HUDEP-2 (cell line): ENCODE data around the gene SOCS2.

Experiments
- DNase-seq, 76 experiments: peaks; one replicate each; lab custom pipeline; 2025; ENCODE audit not compliant: unreplicated experiment in 76 of 76; lab: John Stamatoyannopoulos, UW

Gene SOCS2

GRCh38 chr12:93591137-93591868 is 18.8 kb downstream of the SOCS2 start:
- DNase-seq, result peak in 60 of 76 experiments; percentile 5 to 74 (median 30)

GRCh38 chr12:93592641-93593406 is 20.3 kb downstream of the SOCS2 start:
- DNase-seq, result no peak

GRCh38 chr12:93593843-93594242 is 21.4 kb downstream of the SOCS2 start:
- no peak for DNase-seq

- no peak for DNase-seq
These were observed 22.4 kb downstream of the SOCS2 start for GRCh38 chr12:93594766-93595311.

- no peak for DNase-seq
These were observed 22.9 kb downstream of the SOCS2 start for GRCh38 chr12:93595351-93595750.

- no peak for DNase-seq
These were observed 25.1 kb downstream of the SOCS2 start for GRCh38 chr12:93597608-93598007.

GRCh38 chr12:93599192-93599591 is 26.7 kb downstream of the SOCS2 start:
- no peak for DNase-seq

GRCh38 chr12:93601591-93601990 is 29.1 kb downstream of the SOCS2 start:
- no peak for DNase-seq

- no peak for DNase-seq
These were observed 30.6 kb downstream of the SOCS2 start for GRCh38 chr12:93602897-93603668.

GRCh38 chr12:93603762-93604161 is 31.3 kb downstream of the SOCS2 start:
- no peak for DNase-seq

GRCh38 chr12:93608313-93608712 is 35.8 kb downstream of the SOCS2 start:
- no peak for DNase-seq

- DNase-seq, result no peak
These were observed 37.1 kb downstream of the SOCS2 start for GRCh38 chr12:93609281-93610192.

- no peak for DNase-seq
These were observed 40.3 kb downstream of the SOCS2 start for GRCh38 chr12:93612776-93613175.

- no peak for DNase-seq
These were observed 42.6 kb downstream of the SOCS2 start for GRCh38 chr12:93614917-93615596.

- no peak for DNase-seq
These were observed 44.2 kb downstream of the SOCS2 start for GRCh38 chr12:93616584-93617101.

GRCh38 chr12:93618891-93619410 is 46.5 kb downstream of the SOCS2 start:
- DNase-seq, result no peak

- DNase-seq, result no peak
These were observed 49.5 kb downstream of the SOCS2 start for GRCh38 chr12:93621986-93622385.

- no peak for DNase-seq
These were observed 50.0 kb downstream of the SOCS2 start for GRCh38 chr12:93622485-93622884.
